HG02840 (cell line): Measurements from ENCODE around the gene CBFB.
"Not testable (repeated sequence)": the region's sequence is repeated elsewhere in the genome, so short reads cannot be mapped to it uniquely, and the experiment has no call there.

Source experiments
- ATAC-seq: cut with Tn5 transposase; IDR thresholded peaks from one replicate; pipeline ENCODE4 v1.9.1; 2021; ENCODE audit warnings: mild to moderate bottlenecking, moderate library complexity, moderate number of reproducible peaks; ENCODE audit not compliant: unreplicated experiment, low FRiP score

Gene CBFB

DNA sequence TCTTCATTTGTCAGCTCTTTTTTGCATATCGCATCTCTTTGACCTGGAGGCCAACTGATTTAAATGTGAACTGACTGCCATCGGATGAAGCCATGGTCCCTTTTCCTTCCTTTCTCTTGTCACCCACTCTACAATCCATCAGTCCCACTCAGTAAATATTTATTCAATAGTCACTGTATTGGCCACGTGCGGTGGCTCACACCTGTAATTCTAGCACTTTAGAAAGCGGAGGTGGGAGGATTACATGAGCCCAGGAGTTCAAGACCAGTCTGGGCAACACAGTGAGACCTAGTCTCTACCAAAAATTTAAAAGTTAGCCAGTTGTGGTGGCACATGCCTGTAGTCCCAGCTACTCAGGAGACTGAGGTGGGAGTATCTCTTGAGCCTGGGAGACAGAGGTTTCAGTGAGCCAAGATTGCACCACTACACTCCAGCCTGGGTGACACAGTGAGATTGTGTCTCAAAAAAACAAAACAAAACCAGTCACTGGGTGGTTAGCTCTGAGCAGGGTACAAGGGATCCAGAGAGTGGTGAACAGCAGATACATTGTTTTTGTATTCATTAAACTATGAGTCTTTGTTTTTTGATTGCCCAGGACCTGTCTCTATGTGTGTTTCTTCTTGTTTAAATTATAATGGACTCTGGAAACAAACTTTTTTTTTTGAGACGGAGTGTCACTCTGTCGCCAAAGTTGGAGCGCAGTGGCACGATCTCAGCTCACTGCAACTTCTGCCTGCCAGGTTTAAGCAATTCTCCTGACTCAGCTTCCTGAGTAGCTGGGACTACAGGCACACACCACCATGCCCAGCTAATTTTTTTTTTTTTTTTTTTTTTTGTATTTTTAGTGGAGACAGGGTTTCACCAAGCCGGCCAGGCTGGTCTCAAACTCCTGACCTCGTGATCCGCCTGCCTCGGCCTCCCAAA is 87.7 kb downstream of the CBFB start:
- no peak for ATAC-seq

DNA sequence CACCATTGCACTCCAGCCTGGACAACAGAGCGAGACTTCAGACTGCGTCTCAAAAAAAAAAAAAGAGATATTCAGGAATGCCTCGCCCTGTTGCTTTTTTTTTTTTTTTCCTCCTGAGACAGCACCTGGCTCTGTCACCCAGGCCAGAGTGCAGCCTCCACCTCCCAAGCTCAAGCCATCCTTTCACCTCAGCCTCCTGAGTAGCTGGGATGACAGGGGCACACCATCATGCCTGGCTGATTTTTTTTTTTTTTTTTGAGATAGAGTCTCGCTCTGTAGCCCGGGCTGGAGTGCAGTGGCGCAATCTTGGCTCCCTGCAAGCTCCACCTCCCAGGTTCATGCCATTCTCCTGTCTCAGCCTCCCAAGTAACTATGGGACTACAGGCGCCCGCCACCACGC is 88.8 kb downstream of the CBFB start:
- no peak for ATAC-seq

DNA sequence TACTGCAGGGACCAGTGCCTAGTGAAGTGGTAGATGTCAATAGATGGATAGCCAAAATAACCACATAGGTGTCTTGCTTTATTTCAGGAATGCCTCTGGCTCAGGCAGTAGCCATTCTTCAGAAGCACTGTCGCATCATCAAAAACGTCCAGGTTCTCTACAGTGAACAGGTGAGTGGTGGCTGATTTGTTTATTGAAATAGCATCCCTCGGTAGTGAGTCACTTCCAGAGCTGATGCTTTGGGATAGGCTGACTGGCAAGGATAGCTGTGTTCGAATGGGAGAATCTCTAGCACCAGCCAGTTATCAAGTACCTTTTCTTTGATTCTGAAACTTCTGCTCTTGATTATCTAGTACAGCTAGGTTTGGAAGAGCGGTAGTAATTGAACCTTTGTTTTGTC is 91.1 kb downstream of the CBFB start:
- no peak for ATAC-seq

DNA sequence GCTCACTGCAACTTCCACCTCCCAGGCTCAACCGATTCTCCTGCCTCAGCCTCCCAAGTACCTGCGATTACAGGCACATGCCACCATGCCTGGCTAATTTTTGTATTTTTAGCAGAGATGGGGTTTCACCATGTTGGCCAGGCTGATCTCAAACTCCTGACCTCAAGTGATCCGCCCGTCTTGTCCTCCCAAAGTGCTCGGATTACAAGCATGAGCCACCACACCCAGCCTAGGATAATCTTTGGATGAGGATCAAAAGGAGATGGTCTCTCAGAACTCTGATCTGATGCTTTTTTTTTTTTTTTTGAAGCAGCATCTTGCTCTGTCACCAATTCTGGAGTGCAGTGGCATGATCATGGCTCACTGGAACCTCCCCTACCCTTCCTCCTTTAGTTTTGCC is 93.8 kb downstream of the CBFB start:
- ATAC-seq: not testable (repeated sequence)

DNA sequence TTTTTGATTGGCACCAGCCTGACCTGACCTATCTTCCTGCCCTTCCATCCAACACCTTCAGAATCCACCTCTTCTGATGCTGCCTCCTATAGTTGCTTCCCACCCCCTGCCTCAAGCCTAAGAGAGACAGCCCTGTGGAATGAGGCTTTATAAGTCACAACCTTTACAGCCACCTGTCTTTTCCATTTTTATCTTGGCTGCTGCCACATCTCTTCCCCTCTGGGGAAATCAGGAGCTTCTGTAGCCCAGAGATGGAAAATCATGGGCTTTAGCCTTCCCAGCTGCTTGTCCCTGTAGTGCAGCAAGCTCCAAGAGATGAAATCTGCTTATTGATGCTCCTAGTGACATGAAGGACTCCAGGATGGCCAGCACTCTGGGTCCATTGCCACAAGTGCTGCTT is 99.5 kb downstream of the CBFB start:
- no peak for ATAC-seq

DNA sequence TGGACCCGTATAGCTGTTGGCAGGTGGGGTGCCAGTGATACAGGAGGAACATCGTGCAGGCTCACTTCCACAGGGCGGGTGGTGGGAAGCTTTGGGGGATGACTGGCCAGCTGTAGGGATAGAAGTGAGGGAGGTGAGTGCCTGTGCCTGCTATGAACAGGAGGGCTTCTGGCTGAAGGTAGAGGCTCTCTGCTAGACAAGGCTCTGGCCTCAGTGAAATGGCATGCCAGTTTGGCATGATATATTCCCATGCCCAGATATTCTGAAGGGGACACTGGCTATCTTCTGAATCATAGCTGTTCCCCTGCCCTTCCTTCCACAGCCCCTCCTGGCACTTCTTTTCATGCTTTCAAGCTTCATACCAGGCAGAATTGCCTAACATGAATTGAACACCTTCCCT is 99.9 kb downstream of the CBFB start:
- ATAC-seq: no peak

DNA sequence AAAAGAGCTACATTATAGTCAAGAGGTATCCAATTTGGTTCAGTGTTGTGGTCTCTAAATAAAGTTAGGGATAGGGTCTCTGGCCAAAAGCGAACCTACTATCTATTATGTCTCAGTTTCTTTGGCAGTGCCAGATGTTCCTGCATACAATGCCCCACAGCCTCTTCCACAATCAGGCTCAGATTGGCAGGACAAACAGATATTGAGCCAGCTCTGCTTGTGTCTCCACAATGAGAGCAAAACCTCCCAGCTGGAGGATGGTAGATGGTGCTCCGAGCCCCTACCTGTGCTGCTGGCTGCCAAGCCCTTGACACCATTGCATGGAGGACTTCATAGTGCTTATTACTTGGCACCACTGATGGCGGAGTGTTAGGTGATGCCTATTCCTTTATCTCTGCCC is 100.5 kb downstream of the CBFB start:
- no peak for ATAC-seq

DNA sequence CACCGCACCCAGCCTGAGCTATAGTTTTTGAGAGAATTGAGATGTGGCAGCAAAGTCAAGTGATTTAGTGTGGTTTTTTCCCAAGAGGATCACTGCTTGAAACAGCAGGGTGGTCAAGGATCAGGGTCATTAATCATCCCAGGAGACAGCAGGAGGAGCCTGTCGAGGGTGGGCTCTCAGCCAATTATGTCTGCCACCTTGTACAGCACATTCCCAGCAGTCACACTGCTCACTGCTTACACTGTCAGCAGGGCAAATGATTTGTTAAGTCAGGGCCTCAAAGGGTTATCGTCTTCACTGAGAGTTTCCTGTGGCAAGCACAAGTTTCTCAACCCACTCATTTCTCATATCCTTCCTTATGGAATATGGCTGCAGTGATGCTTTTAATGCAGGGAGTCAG is 108.7 kb downstream of the CBFB start:
- no peak for ATAC-seq

DNA sequence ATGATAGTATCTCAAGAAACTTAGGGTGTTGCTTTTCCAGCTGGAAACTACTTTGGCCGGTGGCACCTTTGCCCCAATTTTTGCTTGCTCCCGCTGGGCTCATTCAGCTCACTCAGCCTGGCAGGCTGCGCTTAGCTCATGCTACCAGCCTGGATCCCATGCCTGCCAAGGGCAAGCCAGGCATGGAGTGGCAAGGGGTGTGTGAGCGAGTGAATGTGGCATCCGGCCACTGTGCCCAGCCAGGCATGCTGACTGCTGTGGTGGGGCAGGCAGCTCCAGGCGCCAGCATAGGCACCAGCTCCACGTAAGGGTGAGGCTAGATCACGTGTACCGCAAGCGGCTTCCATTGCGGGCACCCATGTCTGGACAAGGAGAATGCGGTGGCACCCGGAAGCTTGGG is 112.4 kb downstream of the CBFB start:
- ATAC-seq: no peak

DNA sequence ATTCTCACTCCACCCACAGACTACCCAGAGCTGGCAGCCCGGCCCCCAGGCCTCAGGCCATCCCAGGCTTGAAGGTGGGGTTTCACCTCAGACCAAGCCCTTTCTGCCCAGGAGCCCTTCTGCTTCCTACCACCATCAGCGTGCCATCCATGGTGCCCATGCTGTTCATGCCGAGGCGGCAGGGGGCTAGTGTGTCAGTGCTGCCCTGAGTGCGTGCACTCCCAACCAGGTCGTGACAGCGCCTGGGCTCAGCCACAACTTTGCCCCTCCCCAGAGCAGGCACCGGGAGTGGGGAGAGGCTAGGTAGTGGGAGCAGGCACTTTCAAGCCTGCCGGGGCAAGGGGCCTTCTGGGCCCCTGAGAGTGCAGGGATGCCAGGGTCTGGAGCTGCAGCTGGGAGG is 113.4 kb downstream of the CBFB start:
- no peak for ATAC-seq

DNA sequence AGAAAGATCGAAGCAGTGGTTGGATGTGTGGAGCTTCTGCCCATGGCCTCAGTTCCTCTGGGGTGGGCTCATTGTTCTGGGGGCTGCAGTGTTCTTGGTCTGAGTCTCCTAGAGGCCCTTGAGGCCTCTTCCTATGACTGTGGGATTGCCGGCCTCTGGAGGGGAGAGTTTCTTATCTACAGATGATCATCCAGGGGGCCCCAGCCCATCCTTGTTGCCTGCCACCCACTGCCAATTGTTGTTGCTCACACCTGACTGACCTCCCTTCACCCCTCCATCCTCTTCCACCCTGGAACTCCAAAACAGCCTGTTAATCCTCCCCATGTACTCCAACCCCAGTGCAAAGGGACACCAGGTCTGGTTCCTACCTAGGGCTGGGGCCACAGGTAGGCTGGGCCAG is 116.0 kb downstream of the CBFB start:
- ATAC-seq: no peak

DNA sequence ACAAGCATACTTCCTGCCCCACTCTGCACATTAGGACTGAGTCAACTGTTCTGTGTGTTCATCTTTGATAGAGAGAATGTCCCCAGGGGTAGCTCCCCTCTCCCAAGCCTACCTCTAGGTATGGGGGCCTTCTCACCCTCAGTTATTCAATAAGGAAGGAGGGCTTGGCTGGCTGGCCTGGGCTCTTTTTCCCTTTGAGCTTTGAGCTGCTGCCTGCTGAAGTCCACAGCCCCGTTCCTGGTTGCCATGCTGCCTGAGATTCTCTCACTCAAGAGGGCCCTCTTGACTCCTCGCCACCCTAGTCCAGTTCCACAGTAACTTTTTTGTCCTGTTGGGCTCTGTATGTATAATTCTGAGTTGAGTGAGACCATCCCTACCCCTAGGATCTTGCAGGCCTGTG is 116.8 kb downstream of the CBFB start:
- ATAC-seq: no peak

DNA sequence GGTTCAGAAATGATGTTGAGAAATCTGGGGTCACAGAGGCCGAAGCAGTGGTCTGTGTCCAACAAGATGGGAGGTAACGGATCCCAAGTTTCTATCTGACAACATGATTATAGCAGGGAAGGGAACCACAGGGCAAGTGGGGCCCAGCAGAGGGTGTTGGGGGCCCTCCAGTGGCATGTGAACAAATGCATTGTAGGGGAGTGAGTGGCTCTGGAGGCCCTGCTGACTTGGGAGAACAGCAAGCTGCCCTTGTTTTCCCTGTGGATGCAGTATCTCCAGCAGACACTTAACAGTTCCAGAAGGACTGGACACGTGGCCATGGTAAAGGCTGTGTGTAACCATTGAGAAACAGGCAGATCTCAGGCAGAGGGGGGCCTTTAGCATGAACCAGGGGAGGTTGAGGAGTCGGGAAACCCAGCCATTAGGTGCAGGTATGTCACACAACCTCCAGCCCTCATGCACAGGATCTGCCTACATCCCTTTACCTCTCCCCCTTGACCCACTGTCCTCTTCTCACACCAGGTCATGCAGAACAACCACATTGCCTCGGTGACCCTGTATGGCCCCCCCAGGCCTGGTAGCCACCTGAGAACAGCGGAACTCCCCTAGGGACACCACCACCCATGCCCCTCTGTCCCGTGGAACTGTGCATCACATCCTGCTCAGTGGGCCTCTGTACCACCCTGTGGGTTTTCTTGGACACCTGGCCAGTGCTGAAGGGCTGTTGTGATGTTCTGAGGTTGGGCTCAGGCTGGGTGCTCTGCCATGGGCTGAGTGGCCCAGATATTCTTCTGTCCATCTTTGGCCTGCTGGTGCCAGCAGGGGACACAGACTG is 117.8 kb downstream of the CBFB start:
- ATAC-seq: no peak

DNA sequence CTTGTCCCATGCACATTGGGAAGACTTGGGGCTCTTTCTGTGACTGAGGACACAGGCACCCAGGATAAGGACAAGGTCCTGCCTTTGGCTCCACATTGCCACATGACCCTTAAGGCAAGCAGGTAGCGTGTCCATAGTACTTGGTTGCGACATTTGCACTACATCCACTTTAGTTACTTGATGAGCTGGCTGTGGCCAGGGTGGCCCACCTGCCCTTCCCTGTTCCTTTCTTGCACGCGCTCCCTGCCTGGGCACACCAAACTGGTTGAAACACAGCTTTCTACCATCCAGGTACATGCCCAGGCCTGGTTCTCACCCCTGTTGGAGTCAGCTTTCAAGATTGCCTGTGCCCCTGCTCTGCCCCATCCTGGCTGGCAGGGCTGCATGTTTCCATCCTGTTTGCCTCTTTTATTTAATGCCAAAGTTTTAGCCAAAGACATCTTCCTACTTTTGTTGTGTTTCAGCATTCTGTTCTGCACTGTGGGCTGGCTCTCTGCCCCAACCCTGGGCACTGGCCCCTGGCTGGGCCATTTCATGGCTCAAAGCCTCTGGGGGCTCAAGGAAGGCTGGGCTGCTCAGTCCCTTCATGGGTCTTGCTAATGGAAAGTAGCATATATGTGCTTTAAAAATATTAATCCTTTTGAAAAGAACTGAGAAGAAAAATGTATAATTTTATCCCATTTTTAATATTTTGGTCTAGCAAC is 118.6 kb downstream of the CBFB start:
- ATAC-seq: no peak

DNA sequence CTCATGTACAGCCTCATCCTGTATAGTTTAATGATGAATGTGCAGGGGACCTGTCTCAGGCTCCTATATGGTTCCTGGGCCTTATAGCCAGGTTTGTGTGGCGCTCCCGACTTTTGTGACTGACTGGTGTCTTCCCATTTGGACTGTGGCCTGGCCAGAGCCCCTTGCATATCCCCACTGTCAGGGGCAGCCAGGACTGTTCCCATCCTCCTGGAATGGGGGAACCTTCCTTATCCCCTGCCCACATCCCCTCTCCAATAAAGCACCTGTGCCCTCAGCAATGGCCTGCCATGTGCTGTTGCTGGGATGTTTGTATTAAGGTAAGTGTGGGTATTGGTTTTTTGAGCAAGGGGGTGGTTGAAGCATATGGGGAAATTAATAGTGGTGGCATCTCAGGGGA is 119.3 kb downstream of the CBFB start:
- ATAC-seq: no peak

DNA sequence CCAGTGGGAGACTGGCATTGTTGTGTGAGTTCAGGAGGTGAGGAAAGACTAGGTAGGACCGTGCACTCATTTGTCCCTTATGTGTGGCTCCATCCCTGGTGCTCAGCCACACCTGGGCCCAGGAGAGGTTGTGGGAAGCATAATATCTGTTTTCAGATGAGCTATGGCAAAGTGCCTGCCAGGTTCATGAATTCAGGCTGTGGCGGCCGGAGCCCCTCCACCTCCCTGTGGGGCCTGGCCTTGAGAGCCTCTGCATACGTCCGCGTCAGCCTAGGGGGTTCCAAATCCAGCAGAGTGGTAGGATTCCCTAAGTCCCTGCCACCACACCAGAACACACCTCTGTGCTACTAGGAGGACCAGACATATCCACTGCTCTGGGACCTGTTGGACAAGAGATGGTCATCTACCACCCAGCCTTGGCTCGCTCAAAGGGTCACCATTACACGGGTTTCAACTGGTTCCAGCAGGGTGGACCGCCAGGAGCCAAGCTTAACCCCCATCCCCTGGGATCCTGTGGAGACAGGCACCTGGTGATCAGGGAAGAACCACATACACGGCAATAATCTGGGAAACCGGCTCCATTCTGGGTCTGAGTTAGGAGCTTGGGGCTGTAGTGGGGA is 119.8 kb downstream of the CBFB start:
- no peak for ATAC-seq

DNA sequence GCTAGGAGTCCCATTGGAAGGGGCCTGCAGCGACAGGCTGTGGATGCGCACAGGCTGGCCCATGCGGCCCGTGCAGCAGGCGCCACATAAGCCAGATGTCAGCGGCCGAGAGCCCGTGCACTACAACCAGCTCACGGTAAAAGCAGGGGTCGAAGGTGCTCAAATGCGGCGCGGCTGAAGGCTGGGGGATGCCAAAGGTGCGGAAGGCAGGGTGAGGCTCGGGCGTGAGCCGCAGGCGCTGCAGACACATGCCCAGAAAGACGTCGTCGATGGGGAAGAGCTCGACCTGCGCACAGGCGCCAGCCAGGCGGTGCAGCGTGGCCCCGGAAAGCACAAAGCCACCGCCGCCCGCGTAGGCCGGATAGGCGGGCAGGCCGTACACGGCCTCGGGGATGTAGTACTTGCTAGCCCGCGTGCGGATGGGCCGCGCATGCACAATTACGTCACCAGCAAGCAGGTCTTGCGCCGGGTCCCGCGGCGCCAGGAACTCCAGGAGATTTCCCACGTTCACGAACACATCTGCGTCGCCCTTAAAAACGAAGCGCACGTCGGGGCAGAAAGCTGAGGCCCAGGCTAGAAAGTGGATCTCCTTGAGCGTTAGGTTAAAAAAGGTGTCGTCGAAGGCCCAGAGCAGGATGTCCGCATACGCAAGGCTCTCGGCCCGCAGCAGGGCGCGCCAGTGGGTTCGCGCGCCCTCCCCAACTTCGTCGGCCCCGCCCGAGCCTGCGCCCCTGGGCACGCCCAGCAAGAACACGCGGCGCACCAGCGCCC is 120.5 kb downstream of the CBFB start:
- no peak for ATAC-seq

DNA sequence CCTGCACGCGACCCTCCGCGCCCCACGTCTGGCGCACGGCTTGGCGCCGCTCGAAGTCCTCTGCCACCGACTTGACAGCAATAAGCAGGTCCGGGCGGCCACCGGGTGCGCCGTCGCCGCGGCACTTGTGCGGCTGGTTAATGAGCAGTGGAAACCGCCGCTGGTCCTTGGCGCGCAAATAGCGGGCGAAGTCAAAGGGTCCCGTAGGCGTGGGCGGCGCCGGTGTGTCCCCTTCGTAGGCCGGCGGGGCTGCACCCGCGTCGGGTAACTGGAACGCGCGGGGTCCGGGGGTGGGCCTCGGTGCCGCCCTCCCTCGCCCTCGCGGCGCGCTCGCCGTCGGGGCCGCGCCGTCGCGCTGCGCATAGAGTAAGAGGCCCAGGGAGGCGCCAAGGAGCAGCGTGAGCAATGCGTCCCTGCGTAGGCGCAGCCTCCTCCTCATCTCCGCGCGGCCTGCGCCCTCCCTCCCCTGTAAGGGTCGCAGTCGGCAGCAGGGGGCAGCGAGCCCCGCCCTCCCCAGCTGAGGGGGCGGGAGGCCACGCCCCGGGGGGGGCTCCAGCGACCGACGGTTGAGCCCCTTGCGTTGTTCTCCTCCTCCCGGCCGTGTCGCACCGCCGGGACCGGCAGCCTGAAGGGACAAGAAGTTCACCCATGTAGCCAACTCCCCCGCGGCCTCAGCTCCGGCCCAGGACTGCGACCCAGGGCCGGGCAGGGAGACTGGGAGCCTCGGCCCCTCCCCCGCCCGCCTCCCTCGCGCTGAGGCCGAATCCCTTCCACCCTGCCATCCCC is 121.3 kb downstream of the CBFB start:
- no peak for ATAC-seq
